ENCODE measurements around the gene ZBED4.
A peak's percentile ranks its signal among the peaks of the same experiment; 100 is the strongest.

DNA sequence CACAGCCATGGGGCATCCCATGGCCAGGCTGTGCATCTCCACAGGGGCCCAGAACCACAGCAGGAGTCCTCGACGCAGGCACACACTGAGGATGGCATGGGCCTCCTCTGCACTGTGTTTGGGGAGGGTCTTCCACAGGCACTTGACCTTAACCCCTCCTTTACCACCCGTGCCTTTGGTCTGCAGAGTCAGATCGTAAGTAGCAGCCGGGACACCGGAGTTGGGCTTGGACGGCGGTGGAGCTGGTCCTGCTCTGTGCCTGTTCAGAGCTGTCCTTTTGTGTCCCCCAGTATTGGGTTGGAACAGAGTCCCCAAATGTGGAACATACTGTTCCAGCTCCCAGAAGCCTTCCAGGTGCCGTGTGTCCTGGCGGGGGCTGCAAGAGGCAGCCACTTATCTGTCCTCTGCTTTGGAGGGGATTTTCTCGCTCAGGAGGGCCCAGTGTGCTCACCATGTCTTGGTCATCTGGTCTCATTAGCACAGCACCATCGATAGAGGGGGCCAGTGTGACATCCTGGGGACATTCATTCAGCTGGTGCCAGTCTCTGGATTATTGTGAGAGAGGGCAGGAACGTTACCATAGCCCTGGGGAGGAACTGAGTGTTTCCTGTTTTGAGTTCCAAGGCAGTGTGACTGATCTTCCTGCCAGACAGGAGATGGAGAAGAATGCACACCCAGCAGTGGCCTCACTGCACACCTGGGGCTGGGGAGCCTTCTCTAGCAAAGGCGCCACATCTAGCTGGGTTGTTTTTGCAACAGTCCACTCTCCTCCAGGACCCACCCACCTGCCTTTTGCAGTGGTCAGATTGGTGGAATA, 77.2 kb downstream of the ZBED4 start:
- TF ChIP-seq POLR2A (IDR thresholded peaks at IDR 0.05): no peak
- TF ChIP-seq, protein P1, sequence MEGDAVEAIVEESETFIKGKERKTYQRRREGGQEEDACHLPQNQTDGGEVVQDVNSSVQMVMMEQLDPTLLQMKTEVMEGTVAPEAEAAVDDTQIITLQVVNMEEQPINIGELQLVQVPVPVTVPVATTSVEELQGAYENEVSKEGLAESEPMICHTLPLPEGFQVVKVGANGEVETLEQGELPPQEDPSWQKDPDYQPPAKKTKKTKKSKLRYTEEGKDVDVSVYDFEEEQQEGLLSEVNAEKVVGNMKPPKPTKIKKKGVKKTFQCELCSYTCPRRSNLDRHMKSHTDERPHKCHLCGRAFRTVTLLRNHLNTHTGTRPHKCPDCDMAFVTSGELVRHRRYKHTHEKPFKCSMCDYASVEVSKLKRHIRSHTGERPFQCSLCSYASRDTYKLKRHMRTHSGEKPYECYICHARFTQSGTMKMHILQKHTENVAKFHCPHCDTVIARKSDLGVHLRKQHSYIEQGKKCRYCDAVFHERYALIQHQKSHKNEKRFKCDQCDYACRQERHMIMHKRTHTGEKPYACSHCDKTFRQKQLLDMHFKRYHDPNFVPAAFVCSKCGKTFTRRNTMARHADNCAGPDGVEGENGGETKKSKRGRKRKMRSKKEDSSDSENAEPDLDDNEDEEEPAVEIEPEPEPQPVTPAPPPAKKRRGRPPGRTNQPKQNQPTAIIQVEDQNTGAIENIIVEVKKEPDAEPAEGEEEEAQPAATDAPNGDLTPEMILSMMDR (IDR thresholded peaks at IDR 0.05): peak; percentile 29 to 49 (median 48)
